ENCODE results near the gene PHF23. TPM values are rescaled to one million over a fixed set of nuclear protein-coding genes. Genes with fewer than 3 reads are reported as not detected.

The PHF23 gene
- total RNA-seq, 1 donor from 2014 or later: 80.9 TPM

- H3K36me3 Mint-ChIP-seq (ENCODE audit: low read depth, unreplicated experiment): peaks cover 46% of the 10 kb centered on the region
- H3K4me1 Mint-ChIP-seq (ENCODE audit: unreplicated experiment): peaks cover 38% of the 10 kb centered on the region
- no peak overlapping the region for H3K27ac Mint-ChIP-seq (ENCODE audit: unreplicated experiment)
- H3K27me3 Mint-ChIP-seq (ENCODE audit: unreplicated experiment): peaks cover 28% of the 10 kb centered on the region
- DNase-seq (ENCODE audit: low spot score): no peak
- TF ChIP-seq CTCF (IDR thresholded peaks at IDR 0.05; ENCODE audit: unreplicated experiment): no peak
- peak overlapping the region; percentile 99 for H3K4me3 Mint-ChIP-seq (ENCODE audit: unreplicated experiment)
- H3K9me3 Mint-ChIP-seq (ENCODE audit: unreplicated experiment): no peaks in the 10 kb centered on the region
Observed at GRCh38 chr17:7235693-7236665, 3.3 kb downstream of the PHF23 start.

- peaks cover 27% of the 10 kb centered on the region for H3K27me3 Mint-ChIP-seq (ENCODE audit: unreplicated experiment)
- peak within 1 kb of the TSS; percentile 86 for H3K27ac Mint-ChIP-seq (ENCODE audit: unreplicated experiment)
- peak; percentile 89 for DNase-seq (ENCODE audit: low spot score)
- H3K4me1 Mint-ChIP-seq (ENCODE audit: unreplicated experiment): peaks cover 28% of the 10 kb centered on the region
- peaks cover 45% of the 10 kb centered on the region for H3K36me3 Mint-ChIP-seq (ENCODE audit: low read depth, unreplicated experiment)
- TF ChIP-seq CTCF (IDR thresholded peaks at IDR 0.05; ENCODE audit: unreplicated experiment): no peak
- H3K9me3 Mint-ChIP-seq (ENCODE audit: unreplicated experiment): no peaks in the 10 kb centered on the region
- H3K4me3 Mint-ChIP-seq (ENCODE audit: unreplicated experiment): peak within 1 kb of the TSS; percentile 99
Observed at GRCh38 chr17:7234083-7234951, 4.9 kb downstream of the PHF23 start, which contains the start of gene DVL2. Gene DVL2, minus strand, starts transcription at chr17:7234517. Its CDS starts 255 bp downstream, at chr17:7234262.

- no peak for TF ChIP-seq CTCF (IDR thresholded peaks at IDR 0.05; ENCODE audit: unreplicated experiment)
- DNase-seq (ENCODE audit: low spot score): no peak
- Mint-ChIP-seq H3K4me3 (ENCODE audit: unreplicated experiment) (peak overlapping the region; percentile 99), H3K27ac (ENCODE audit: unreplicated experiment) (peak overlapping the region; percentile 86), H3K27me3 (ENCODE audit: unreplicated experiment) (peaks cover 27% of the 10 kb centered on the region), H3K36me3 (ENCODE audit: low read depth, unreplicated experiment) (peaks cover 51% of the 10 kb centered on the region), H3K4me1 (ENCODE audit: unreplicated experiment) (peaks cover 28% of the 10 kb centered on the region), H3K9me3 (ENCODE audit: unreplicated experiment) (no peaks in the 10 kb centered on the region)
Observed at GRCh38 chr17:7233701-7234082, 5.6 kb downstream of the PHF23 start.

GRCh38 chr17:7232114-7232513 is 7.1 kb downstream of the PHF23 start:
- peaks cover 57% of the 10 kb centered on the region for H3K36me3 Mint-ChIP-seq (ENCODE audit: low read depth, unreplicated experiment)
- no peak overlapping the region for H3K27ac Mint-ChIP-seq (ENCODE audit: unreplicated experiment)
- no peaks in the 10 kb centered on the region for H3K9me3 Mint-ChIP-seq (ENCODE audit: unreplicated experiment)
- no peak for DNase-seq (ENCODE audit: low spot score)
- peaks cover 25% of the 10 kb centered on the region for H3K4me1 Mint-ChIP-seq (ENCODE audit: unreplicated experiment)
- TF ChIP-seq CTCF (IDR thresholded peaks at IDR 0.05; ENCODE audit: unreplicated experiment): no peak
- peak overlapping the region; percentile 68 for H3K4me3 Mint-ChIP-seq (ENCODE audit: unreplicated experiment)
- peaks cover 24% of the 10 kb centered on the region for H3K27me3 Mint-ChIP-seq (ENCODE audit: unreplicated experiment)

Measured in endothelial cell (in vitro differentiated cells).